HCT116 (cell line): ENCODE measurements around the gene PPP1R14C.

Experiments used
- EZH2 ChIP-seq: fragments of 200-600 bp; sonication (generic); IDR thresholded peaks from 2 replicates; pipeline ENCODE4 v1.6.1; 2017; ENCODE audit warnings: antibody characterized with exemption, mixed run types
- JUND ChIP-seq: IDR thresholded peaks from 2 replicates; pipeline ENCODE4 v1.6.1; 2012
- POLR2A ChIP-seq: IDR thresholded peaks from 2 replicates; pipeline ENCODE4 v1.7.0; 2011; ENCODE audit warnings: borderline replicate concordance; ENCODE audit not compliant: insufficient read depth, insufficient read length; ENCODE audit errors: extremely low read depth
- ZFX ChIP-seq: fragments of 450-650 bp; IDR thresholded peaks from 2 replicates; pipeline ENCODE4 v1.6.1; 2017
- TF ChIP-seq, protein P1 (sequence below), 3 experiments: fragments of 200-600 bp in 1 of 3; sonication (generic) in 1 of 3; IDR thresholded peaks in 2 of 3; conservative IDR thresholded peaks in 1 of 3; 2 replicates each; pipeline ENCODE4 v1.5.1; 2012 to 2017; ENCODE audit warnings: low read depth in 2 of 3, low read length in 2 of 3, antibody characterized with exemption in 1 of 3, borderline replicate concordance in 1 of 3, control low read depth in 1 of 3, mild to moderate bottlenecking in 1 of 3, mixed read lengths in 1 of 3, mixed run types in 1 of 3, moderate library complexity in 1 of 3; ENCODE audit not compliant: insufficient read depth in 1 of 3

GRCh38 chr6:150286912-150287311, 144.1 kb downstream of the PPP1R14C start:
- TF ChIP-seq POLR2A (no peak), ZFX (no peak), JUND (no peak), EZH2 (no peak)
- TF ChIP-seq, protein P1, sequence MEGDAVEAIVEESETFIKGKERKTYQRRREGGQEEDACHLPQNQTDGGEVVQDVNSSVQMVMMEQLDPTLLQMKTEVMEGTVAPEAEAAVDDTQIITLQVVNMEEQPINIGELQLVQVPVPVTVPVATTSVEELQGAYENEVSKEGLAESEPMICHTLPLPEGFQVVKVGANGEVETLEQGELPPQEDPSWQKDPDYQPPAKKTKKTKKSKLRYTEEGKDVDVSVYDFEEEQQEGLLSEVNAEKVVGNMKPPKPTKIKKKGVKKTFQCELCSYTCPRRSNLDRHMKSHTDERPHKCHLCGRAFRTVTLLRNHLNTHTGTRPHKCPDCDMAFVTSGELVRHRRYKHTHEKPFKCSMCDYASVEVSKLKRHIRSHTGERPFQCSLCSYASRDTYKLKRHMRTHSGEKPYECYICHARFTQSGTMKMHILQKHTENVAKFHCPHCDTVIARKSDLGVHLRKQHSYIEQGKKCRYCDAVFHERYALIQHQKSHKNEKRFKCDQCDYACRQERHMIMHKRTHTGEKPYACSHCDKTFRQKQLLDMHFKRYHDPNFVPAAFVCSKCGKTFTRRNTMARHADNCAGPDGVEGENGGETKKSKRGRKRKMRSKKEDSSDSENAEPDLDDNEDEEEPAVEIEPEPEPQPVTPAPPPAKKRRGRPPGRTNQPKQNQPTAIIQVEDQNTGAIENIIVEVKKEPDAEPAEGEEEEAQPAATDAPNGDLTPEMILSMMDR (IDR thresholded peaks at IDR 0.05 in 2 of 3, conservative IDR thresholded peaks at IDR 0.05 in 1 of 3; ENCODE audit: borderline replicate concordance in 1 of 3, insufficient read depth in 1 of 3, low read depth in 2 of 3, low read length in 2 of 3), result no peak
